NT2/D1 (cell line): ENCODE data around the gene KRTAP9-8.

Experiments used
- SUZ12 ChIP-seq: IDR thresholded peaks from 2 replicates; pipeline ENCODE4 v1.6.1; 2011; ENCODE audit not compliant: insufficient read length, insufficient read depth; ENCODE audit errors: extremely low read depth
- ZNF274 ChIP-seq: IDR thresholded peaks from 2 replicates; pipeline ENCODE4 v1.6.1; 2011; ENCODE audit warnings: mild to moderate bottlenecking, low read depth, low read length

GRCh38 chr17:41196068-41196467 lies 41.7 kb upstream of the KRTAP9-8 start:
- no peak for TF ChIP-seq SUZ12
- TF ChIP-seq ZNF274: no peak
